NK-92 treated with Interleukin-12 subunit alpha and Interleukin-12 subunit beta, amount 100 ng/mL, for 24 hours (cell line): ENCODE results near the gene SLC44A3.

Experiments used
- DNase-seq: peaks from one replicate; lab custom pipeline; 2025; lab: John Stamatoyannopoulos, UW

The SLC44A3 gene

DNA sequence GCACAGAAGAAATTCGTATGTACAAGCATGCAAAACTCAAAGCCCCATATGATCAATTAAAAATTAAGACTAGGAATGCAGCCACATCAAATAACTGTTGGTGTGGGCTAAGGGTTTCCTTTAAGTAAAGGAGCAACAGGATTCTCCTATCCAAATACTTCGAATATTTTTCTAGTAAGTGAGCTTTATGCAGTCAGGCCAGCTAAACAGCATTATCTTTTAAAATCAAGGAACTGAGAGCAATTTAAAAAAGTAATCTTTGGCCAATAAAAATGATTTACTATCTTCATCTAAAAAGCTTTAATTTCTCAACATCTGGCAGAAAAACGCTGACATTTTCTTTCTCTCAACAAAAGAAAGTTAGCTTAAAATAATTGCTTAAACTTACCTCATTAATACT, 87.0 kb downstream of the SLC44A3 start:
- no peak for DNase-seq

DNA sequence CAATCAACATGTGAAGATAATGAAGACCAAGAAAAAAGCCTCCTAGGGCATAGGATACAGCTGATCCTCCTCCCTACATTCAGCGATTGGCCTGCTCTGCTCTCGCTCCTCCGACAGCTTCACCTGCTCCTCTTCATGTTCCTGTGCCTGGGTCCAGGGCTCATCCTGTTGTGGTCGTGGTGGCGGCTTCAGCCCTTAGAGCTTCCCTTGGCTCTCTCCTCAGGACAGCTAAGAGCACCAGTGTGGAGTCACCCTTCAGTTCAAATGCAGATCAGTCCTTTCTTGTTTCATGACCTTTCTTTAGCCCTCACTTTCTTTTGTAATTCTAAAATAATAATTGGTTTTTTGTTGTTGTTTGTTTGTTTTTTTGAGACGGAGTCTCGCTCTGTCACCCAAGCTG, 88.0 kb downstream of the SLC44A3 start:
- DNase-seq, result no peak

DNA sequence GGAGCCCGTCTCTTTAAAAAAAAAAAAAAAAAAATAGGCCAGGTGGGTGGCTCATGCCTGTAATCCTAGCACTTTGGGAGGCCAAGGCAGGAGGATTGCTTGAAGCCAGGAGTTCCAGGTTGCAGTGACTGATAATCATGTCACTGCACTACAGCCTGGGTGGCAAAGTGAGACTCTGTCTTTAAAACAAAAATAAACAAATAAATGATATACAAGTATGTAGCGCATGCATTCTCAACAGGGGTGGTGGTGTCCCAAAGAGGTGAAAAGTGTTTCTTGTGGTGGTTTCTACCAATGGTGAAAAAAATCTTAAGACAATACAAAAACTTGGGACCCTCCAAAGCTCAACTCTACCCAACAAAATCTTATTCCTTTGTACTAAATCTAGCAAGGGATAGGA, 88.8 kb downstream of the SLC44A3 start:
- DNase-seq, result no peak

DNA sequence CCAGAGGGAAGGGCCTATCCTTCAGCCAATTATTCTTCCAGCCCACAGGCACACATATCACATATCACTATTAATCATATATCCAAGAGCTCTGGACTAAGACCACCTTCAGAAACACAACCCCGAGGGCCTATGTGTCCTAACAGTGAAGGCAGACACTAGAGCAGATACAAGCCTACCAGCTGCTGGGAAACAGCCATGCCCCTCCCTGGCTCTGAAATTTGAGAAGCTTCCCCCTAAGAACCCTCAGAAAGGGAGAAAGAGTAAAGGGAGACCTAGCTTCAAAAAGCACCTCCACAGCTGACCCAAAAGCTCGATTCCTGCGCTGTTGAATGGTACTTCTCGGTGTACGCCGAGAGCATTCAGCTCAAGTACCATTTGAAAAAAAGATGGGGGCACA, 89.3 kb downstream of the SLC44A3 start:
- DNase-seq, result no peak

DNA sequence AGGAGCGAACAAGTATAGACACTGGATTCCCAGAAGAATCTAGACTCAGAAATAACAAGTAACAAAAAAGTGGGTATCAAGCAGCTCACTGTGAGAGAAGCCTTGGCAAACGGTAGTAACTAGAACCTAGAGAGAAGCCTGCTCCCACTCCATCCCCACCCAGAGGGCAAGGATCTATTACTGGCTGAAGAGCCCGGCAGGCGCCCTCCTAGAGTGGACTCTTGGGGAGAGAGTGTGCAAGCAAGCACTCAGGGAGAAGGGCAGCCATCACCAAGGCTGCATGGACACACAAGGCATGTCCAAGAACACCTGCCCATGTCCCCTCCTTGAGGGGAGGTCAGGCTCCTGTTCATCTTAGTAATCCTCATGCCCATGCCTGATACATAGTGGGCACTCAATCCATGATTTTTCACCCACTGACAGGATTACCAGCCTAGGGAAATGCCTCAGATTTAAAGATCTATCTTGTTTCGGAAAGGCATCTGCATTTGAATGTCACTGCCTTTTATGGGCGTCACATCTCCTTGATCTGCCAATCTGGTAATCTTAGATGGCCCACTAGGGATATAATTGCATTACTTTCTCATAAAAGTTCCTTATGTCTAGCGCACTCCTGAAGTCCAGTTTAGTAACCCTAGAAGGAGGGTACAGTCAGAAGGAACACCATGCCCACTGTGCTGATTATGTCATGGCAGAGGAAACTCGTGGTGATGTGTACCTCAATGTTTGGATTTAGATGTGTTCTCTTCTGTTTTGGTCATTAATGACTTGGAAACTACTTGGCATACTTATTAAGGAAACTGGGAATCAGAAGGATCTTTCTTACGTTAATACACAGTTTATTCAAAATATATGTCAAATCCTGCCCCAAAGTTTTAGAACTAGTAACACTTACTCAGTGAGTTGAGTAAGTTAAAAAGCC, 92.4 kb downstream of the SLC44A3 start:
- no peak for DNase-seq

DNA sequence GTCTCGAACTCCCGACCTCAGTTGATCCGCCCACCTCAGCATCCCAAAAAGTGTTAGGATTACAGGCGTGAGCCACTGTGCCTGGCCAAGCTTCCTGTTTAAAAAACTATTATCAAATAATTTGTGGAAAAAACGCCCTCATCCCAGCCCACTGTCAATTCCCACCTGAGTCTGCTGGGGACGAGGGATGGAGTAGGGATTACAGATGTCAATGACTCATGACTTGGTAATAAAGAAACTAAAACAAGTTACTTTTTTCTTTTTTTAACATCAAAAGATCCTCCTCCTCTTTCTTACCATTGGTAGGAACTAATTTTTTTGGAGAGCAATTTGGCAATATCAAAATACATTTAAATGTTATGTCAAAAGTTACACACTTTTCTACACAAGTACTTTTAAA, 97.1 kb downstream of the SLC44A3 start:
- no peak for DNase-seq

DNA sequence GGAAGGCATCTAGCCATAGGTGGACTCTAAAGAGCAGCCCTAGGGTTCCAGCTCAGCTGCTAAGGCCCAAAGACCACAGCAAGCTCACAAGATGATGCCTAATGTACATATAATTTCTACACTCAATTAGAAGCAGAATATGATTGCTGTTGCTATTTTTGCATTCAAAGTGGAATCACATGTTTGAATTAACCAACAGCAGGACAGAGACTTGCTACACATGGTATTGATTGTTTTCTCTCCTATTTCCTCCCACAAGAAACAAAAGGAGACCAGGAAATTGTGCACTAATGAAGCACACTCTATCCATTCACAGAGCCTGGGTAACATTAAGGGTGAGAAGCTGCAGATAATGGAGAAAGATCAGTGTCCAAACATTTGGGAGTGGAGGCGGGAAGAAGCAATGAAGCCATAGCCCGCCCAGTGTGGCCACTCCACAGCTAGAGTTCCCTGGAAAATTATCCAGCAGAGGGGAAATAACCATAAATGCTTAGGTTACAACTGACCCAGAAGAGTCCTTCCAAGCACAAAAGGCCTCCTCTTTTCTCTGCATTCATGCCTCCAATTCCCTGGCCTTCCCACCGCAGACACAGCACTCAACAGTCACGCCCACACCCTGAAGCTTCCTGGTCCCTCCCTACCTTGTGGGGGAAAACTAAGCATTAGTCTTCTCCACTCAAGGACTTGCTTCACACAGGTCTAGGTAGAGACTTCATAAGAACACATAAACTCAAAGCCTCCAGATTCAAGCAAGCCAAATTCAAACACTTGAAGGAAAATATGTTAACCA, 99.3 kb downstream of the SLC44A3 start:
- DNase-seq, result no peak

DNA sequence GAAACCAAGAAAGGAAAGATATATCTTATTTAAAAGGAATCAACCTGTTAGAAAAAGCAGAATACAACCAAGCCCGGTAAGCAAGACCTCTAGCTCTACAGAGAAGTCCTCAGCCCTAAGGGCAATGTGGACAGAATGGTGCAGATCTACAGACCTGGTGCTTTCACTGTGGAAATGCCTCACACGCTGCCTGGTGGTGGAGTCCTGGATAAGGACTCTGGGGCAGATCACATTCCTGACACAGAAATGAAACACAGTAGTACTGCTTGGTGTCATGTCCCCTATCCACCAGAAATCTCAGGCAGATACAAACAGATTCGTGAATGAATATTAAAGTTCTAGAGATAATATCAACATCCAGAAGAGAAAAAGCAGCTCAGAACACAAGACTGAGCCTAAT, 99.9 kb downstream of the SLC44A3 start:
- DNase-seq, result no peak

DNA sequence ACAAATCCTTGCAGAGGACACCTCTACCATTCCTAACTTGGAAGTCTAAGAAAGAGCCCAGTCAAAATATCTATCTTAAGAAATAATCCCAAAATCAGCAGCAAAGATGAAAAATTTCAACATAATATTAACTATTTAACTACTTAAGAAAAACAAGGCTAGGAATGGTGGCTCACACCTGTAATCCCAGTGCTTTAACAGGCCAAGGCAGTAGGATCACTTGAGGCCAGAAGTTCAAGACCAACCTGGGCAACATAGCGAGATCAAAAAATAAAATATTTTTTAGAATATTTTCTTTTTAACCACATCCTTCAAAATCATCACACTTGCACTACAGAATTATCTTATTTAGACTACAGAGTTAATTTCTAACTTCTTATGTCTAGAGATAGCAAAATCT, 101.8 kb downstream of the SLC44A3 start:
- no peak for DNase-seq

DNA sequence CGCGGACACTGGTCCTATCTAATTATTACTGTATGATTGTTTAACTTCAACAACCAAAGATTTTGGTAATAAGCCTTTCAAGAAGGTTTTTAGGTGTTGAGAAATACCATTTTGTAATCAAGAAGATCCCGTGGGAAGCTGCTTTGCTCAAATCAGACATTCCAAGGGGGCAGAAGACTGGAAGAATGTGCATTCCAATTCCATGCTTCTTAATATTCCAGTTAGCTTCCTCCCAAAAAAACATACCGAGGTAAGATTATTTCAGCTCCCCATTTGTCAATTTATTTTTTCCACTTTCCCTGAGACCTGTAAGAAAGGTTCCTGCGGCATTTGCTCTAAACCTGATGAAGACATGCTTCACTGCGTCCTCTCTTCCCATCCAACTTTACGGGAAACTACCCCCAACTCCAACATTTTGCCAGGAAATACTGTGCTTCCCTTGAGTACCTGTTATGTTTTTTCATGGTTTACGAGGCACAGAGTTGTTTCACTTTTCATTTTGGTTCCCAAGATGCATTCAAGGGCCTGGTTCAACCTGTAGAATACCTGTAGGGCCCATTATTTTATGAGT, 102.7 kb downstream of the SLC44A3 start:
- DNase-seq, result no peak

DNA sequence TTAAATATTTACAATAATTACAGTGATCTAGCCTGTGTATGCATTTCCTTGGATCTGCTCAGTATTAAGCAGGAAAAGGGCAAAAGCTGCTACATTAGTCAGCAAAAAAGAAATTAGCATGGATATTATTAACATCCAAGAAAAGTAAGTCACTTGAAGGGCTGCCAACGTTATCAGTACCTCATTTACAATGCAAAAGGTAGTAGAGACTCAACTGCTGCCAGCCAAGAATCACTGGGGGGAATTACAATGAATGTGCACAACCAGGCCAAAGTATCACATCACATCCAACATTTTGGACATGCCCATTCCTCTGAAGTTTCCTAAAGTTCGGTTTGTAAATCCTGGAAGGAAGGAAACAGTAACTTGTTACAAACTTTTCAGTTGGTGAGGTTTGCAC, 104.8 kb downstream of the SLC44A3 start:
- no peak for DNase-seq

DNA sequence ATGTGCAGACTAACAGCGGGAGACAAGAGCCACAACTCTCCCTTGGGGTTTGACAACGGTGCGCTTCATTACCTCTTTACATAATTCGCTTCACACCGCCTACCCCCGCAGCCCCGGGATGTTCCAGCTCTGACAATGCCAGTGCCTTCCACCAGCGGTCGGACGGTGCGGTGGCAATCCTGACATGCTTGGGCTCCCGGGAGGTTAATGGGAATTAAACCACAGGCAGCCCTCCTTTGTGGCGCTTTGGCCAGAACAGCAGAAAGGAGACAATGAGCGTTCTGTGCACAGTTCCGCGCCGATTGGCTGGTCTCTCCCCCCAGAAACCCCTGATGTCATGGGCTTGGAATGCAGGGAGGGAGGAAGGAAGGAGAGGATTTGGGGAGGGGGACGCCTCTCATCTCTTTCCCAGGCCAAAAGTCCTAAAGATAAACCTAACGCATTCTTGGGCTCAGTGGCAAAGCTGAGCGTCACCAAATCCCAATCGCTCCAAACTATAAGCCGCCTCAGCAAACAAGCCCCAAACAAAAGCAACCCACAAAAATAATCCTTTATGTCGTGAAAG, 105.5 kb downstream of the SLC44A3 start:
- DNase-seq, result no peak

DNA sequence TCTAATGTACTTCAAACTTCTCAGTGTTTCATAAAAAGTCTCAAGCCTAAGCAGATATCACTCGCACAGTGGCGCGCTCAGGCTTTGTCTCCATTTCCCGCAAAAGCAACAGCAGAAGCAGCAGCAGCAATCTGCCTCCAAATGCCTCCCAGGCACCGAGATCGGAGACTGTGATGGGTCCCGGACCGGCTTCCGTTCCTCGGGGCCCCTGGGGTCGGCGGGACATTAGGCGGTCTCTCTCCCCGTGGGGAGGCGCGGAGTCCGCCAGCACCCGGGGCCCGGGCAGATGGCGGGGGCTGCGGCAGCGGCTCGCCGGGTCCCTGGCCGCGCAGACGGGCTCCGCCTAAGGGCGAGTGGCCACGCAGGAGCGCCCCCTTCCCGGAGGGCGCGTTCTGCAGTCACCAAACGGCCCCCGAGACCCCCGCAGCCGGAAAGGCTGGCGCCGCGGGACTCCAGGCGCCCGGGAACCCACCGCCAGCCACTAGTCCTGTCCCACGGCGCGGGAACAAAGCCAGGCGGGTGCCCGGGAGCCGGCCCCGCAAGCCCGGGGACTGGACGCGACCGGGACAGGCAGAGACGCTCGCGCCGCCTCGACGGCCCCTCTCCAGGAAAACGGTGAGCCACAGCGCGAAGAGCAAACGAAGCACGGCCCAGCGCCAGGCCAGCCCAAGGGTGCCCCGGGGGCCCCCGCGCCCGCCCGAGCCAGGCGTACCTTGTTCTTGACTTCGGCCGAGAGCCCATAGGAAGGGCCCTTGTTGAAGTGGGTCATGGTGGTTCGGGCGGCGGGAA, 106.2 kb downstream of the SLC44A3 start:
- no peak for DNase-seq

DNA sequence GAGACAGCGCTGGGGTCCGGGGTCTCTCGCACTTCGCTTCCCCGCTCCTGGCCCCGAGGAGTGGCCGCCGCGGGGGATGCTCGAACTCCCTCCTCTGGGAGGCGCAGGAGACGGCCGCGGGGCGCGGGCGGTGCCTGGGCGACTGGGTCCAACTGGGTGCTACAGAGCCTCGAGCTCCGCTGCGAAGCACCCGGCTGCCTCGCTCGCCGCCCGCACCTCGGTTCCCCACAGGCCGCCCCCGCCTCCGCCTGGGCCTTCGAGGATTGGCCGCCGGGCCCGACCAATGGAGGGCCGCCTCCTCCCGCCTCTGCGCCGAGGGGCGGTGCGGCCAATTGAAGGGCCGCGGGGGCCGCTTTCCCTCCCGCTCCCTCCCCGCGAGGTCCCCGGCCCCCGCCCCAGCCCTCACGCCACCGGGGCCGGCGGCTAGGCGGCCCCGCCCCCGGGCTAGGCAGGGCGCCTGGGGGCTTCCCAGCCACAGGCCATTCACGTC, 106.8 kb downstream of the SLC44A3 start, which contains the start of gene CNN3:
CNN3 (minus strand) TSS at position 196 of the 490 bp plus-strand sequence. CDS start 216 bp downstream, outside the sequence.
- DNase-seq, result no peak

DNA sequence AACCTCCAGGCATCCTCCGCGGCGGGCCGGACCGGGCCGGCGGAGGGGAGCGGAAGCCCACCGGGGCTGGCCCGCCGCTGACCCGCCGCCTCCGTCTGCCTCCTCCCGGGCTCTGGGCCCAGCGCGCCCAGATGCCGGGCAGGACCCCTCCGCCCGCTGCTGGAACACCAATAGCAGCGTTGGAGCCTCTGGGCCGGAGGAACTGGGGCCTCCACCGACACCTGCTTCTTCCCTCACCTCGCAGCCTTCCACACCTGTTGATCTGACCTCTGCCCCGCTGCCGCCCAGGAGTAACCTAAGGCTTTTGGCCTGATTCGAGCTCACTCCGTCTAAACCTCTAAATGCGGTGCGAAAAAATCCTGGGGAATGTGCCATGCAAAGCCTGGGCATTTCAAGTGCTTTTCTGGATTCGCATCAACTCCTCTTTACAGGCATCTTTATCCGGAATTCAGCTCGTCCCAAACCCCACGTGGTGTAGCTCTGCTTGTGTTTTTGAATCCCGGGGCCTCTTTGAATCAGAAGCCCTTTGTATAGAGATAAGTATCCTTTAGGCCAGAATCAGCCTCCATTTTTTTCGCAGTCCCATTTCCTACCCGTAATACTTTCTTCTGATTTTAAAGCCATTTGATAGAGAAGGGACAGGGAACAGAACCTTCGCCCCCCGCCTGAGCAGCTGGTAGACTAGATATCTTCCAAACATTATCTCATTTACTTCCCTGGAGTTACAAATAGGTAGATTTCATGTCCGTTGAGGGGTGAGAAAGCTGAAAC, 107.4 kb downstream of the SLC44A3 start:
- no peak for DNase-seq

DNA sequence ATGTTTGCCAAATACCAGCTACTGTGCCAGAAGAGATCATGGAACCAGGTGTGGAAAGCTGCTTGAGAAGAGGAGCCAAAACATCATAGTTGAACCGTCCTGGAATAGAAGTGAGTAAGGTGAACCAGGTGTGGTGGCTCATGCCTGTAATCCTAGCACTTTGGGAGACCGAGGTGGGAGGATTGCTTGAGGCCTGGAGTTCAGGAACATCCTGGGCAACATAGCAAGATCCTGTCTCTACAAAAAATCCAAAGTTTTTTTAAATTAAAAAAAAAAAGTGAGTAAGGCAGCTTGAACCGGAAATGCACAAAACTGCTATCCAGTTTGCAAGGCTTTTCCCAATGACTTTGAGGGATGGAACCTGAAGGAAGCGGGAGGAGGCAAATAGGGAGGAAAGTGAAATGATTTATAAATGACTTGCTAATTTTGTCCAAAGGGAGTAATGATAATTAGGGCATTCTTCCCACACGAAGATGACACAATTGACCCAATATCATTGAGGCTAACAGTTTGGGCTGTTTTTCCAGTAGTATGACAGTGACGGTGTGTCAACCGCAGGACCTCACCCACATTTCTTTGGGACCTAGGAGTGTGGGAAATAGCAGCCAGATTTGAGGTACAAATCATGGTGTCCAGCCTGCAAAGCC, 108.3 kb downstream of the SLC44A3 start:
- DNase-seq, result no peak

DNA sequence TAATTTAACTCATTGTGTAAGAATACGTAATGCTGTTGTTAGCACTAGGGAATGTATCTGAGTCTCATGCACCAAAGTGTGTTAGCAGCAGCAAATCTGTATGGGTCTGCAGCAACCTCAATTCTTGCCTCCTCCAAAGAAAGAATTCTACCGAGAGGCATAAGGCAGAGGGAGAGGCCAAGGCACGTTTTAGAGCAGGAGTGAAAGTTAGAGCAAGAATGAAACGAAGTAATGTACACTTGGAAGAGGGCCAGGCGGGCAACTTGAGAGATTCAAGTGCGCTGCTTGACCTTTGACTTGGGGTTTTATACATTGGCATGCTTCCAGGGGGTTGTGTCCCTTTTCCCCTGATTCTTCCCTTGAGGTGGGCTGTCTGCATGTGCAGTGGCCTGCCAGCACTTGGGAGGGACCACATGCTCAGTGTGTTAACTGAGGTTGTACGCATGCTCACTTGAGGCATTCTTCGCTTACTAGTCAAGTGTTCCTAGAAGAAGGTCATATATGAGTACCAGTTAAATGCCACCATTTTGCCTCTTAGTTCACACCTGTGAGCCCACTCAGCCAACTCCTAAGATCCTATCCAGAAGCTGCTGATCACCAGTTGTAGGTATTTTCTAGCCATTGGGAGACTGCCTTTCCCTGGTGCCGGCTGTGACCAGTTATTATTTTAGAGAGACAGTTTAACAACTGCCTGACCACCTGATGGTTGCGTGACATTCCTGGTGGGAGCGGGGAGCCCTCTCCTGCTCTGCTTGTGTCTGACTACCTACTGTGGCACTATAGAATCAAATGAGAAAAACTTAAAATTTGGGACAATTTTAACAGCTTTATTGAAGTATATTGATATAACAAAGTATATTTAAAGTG, 109.4 kb downstream of the SLC44A3 start:
- DNase-seq, result no peak

DNA sequence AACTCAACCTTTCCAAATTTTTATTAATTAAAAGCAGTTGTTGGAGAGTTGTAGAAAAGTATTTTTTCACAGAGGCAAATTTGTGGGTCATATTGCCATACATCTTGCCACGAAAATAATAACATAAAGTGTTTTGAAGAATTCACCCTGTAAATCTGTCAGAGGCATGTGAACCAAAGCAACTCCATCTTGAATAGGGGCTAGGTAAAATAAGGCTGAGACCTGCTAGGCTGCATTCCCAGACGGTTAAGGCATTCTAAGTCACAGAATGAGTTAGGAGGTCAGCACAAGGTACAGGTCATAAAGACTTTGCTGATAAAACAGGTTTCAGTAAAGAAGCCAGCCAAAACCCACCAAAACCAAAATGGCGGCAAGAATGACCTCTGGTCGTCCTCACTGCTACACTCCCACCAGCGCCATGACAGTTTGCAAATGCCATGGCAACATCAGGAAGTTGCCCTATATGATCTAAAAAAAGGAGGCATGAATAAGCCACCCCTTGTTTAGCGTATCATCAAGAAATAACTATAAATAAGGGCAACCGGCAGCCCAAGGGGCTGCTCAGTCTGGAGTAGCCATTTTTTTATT, 111.2 kb downstream of the SLC44A3 start:
- no peak for DNase-seq

DNA sequence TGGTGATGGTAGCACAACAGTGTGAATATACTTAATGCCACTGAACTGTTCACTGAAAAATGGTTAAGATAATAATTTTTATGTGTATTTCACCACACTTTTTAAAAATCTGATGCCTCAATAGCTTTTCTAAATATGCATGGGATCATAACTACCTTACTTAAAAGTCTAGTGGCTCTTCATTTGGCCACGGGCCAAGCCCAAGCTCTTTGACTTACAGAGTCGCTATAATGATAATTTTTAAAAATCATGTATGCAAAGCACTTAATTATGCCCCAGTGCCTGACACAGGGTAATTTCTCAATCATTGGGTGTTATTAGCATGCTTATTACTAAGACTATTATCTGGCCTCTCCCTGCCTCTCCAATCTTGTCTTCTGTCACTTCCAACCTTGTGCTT, 114.4 kb downstream of the SLC44A3 start:
- no peak for DNase-seq
